ENCODE measurements around the gene LIN52. TPM values are rescaled to one million over a fixed set of nuclear protein-coding genes. Genes with fewer than 3 reads are reported as not detected.

LIN52 gene
- total RNA-seq, 6 experiments from 2014 or later: 9.8 to 12.1 (median 10.1) TPM

GRCh38 chr14:74241652-74242017 lies 156.9 kb downstream of the LIN52 start:
- Mint-ChIP-seq H3K9me3 (no peaks in the 10 kb centered on the region), H3K4me3 (no peak overlapping the region), H3K36me3 (ENCODE audit: low read depth) (no peaks in the 10 kb centered on the region), H3K4me1 (ENCODE audit: low read depth) (no peaks in the 10 kb centered on the region), H3K27ac (no peak overlapping the region), H3K27me3 (ENCODE audit: insufficient read depth) (peaks cover 70% of the 10 kb centered on the region)
- TF ChIP-seq, protein P1, sequence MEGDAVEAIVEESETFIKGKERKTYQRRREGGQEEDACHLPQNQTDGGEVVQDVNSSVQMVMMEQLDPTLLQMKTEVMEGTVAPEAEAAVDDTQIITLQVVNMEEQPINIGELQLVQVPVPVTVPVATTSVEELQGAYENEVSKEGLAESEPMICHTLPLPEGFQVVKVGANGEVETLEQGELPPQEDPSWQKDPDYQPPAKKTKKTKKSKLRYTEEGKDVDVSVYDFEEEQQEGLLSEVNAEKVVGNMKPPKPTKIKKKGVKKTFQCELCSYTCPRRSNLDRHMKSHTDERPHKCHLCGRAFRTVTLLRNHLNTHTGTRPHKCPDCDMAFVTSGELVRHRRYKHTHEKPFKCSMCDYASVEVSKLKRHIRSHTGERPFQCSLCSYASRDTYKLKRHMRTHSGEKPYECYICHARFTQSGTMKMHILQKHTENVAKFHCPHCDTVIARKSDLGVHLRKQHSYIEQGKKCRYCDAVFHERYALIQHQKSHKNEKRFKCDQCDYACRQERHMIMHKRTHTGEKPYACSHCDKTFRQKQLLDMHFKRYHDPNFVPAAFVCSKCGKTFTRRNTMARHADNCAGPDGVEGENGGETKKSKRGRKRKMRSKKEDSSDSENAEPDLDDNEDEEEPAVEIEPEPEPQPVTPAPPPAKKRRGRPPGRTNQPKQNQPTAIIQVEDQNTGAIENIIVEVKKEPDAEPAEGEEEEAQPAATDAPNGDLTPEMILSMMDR (IDR thresholded peaks at IDR 0.05): no peak
- no peak for DNase-seq

- no peaks in the 10 kb centered on the region for H3K36me3 Mint-ChIP-seq (ENCODE audit: low read depth)
- no peaks in the 10 kb centered on the region for H3K9me3 Mint-ChIP-seq
- no peak for DNase-seq
- no peaks in the 10 kb centered on the region for H3K4me1 Mint-ChIP-seq (ENCODE audit: low read depth)
- H3K4me3 Mint-ChIP-seq: no peak overlapping the region
- no peak overlapping the region for H3K27ac Mint-ChIP-seq
- peaks cover 75% of the 10 kb centered on the region for H3K27me3 Mint-ChIP-seq (ENCODE audit: insufficient read depth)
- TF ChIP-seq, protein P1 (IDR thresholded peaks at IDR 0.05): no peak
Observed at GRCh38 chr14:74242021-74242779, 157.4 kb downstream of the LIN52 start.

DNA sequence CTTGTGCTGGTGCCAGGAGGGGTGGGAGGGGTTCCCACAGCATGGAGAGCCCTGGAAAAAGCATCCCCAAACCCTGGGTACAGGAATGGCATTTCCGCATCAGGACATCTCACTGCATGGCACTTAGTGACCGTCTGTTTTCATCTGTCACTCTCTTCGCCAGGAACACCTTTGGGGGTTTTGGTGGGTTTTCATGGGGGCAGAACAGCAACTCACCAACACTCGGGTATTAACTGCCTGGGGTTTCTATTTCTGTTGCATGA lies 158.0 kb downstream of the LIN52 start:
- H3K4me1 Mint-ChIP-seq (ENCODE audit: low read depth): no peaks in the 10 kb centered on the region
- no peak overlapping the region for H3K27ac Mint-ChIP-seq
- TF ChIP-seq, protein P1 (IDR thresholded peaks at IDR 0.05): no peak
- H3K9me3 Mint-ChIP-seq: no peaks in the 10 kb centered on the region
- no peak for DNase-seq
- no peak overlapping the region for H3K4me3 Mint-ChIP-seq
- no peaks in the 10 kb centered on the region for H3K36me3 Mint-ChIP-seq (ENCODE audit: low read depth)
- H3K27me3 Mint-ChIP-seq (ENCODE audit: insufficient read depth): peaks cover 77% of the 10 kb centered on the region

- Mint-ChIP-seq H3K9me3 (no peaks in the 10 kb centered on the region), H3K4me3 (no peak overlapping the region), H3K27me3 (ENCODE audit: insufficient read depth) (peaks cover 80% of the 10 kb centered on the region), H3K36me3 (ENCODE audit: low read depth) (no peaks in the 10 kb centered on the region), H3K27ac (no peak overlapping the region), H3K4me1 (ENCODE audit: low read depth) (no peaks in the 10 kb centered on the region)
- TF ChIP-seq, protein P1 (IDR thresholded peaks at IDR 0.05): no peak
- no peak for DNase-seq
Observed at GRCh38 chr14:74243051-74243450, 158.3 kb downstream of the LIN52 start.

GRCh38 chr14:74244115-74244514 lies 159.4 kb downstream of the LIN52 start:
- TF ChIP-seq, protein P1 (IDR thresholded peaks at IDR 0.05): no peak; the same call in 1 of the 2 replicates
- no peak for DNase-seq
- H3K36me3 Mint-ChIP-seq (ENCODE audit: low read depth): no peaks in the 10 kb centered on the region
- H3K9me3 Mint-ChIP-seq: no peaks in the 10 kb centered on the region
- no peak overlapping the region for H3K4me3 Mint-ChIP-seq
- no peak overlapping the region for H3K27ac Mint-ChIP-seq
- peaks cover 79% of the 10 kb centered on the region for H3K27me3 Mint-ChIP-seq (ENCODE audit: insufficient read depth)
- no peaks in the 10 kb centered on the region for H3K4me1 Mint-ChIP-seq (ENCODE audit: low read depth)

All from HFFc6 (cell line).